Limb (tissue), 2 donors: Measurements from ENCODE around the gene CNOT11.
"Not testable (repeated sequence)": the region's sequence is repeated elsewhere in the genome, so short reads cannot be mapped to it uniquely, and the experiment has no call there.

Source experiments
- DNase-seq, 2 donors: peaks; one replicate each; pipeline ENCODE4 v3.0.0-alpha.2; 2016; ENCODE audit errors: extremely low spot score in 2 of 2

The CNOT11 gene

GRCh38 chr2:101252408-101253012 is at the start of gene CNOT11:
TSS of gene CNOT11 (plus strand) at chr2:101252886. CDS start at chr2:101252965, 79 bp downstream.
- DNase-seq = peak; percentile 96 to 100

- DNase-seq = no peak
These were observed 48.1 kb upstream of the CNOT11 start for GRCh38 chr2:101204400-101205115.

- DNase-seq = peak; percentile 45 to 63
These were observed 46.9 kb upstream of the CNOT11 start for GRCh38 chr2:101205521-101206479.

- DNase-seq = no peak
These were observed 43.9 kb upstream of the CNOT11 start for GRCh38 chr2:101208830-101209229.

GRCh38 chr2:101219246-101219645 is 33.4 kb upstream of the CNOT11 start:
- DNase-seq = no peak

- DNase-seq = not testable (repeated sequence)
These were observed 32.6 kb upstream of the CNOT11 start for GRCh38 chr2:101220091-101220490.

- no peak for DNase-seq
These were observed 28.9 kb upstream of the CNOT11 start for GRCh38 chr2:101223814-101224231.

- DNase-seq = no peak
These were observed 22.1 kb upstream of the CNOT11 start for GRCh38 chr2:101230541-101231001.

GRCh38 chr2:101231240-101231639 is 21.4 kb upstream of the CNOT11 start:
- no peak for DNase-seq

GRCh38 chr2:101231937-101232730 is 20.6 kb upstream of the CNOT11 start:
- DNase-seq = no peak

GRCh38 chr2:101232770-101233169 is 19.9 kb upstream of the CNOT11 start:
- DNase-seq = no peak

- no peak for DNase-seq
These were observed 18.3 kb upstream of the CNOT11 start for GRCh38 chr2:101234169-101234938.

- DNase-seq = not testable (repeated sequence)
These were observed 16.7 kb upstream of the CNOT11 start for GRCh38 chr2:101235956-101236355.

GRCh38 chr2:101237944-101238343 is 14.7 kb upstream of the CNOT11 start:
- DNase-seq = peak in 1 of 2 donors; percentile 33

- no peak for DNase-seq
These were observed 13.5 kb upstream of the CNOT11 start for GRCh38 chr2:101238930-101239759.

GRCh38 chr2:101239760-101240118 is 12.9 kb upstream of the CNOT11 start:
- DNase-seq = not testable (repeated sequence)

- DNase-seq = not testable (repeated sequence)
These were observed 12.0 kb upstream of the CNOT11 start for GRCh38 chr2:101240694-101241093.

GRCh38 chr2:101241158-101241557 is 11.5 kb upstream of the CNOT11 start:
- DNase-seq = no peak

- not testable (repeated sequence) for DNase-seq
These were observed 8.3 kb upstream of the CNOT11 start for GRCh38 chr2:101244373-101244772.
